Skeletal muscle satellite cell (primary cell): Measurements from ENCODE around the gene NTN1.

Experiments used
- H3K27me3 ChIP-seq: 2 replicates; pipeline ENCODE4 v1.7.0; 2013; ENCODE audit warnings: low read length; ENCODE audit not compliant: control insufficient read depth, insufficient read depth
- H3K36me3 ChIP-seq: 2 replicates; pipeline ENCODE4 v1.7.0; 2013; ENCODE audit warnings: mild to moderate bottlenecking, control low read depth, low read length; ENCODE audit not compliant: insufficient read depth
- H3K4me1 ChIP-seq: 2 replicates; pipeline ENCODE4 v1.7.0; 2013; ENCODE audit warnings: low read length; ENCODE audit not compliant: control insufficient read depth, insufficient read depth
- H3K4me2 ChIP-seq: 2 replicates; pipeline ENCODE4 v1.7.0; 2013; ENCODE audit warnings: mild to moderate bottlenecking, low read length
- H3K4me3 ChIP-seq: 2 replicates; pipeline ENCODE4 v1.7.0; 2013; ENCODE audit warnings: low read length
- H3K9ac ChIP-seq: 2 replicates; pipeline ENCODE4 v1.7.0; 2013; ENCODE audit warnings: mild to moderate bottlenecking, low read depth, low read length, moderate library complexity
- H3K9me3 ChIP-seq: replicated peaks from 2 replicates; pipeline ENCODE4 v1.7.0; 2013; ENCODE audit warnings: mild to moderate bottlenecking, control low read depth, low read length

The NTN1 gene

DNA sequence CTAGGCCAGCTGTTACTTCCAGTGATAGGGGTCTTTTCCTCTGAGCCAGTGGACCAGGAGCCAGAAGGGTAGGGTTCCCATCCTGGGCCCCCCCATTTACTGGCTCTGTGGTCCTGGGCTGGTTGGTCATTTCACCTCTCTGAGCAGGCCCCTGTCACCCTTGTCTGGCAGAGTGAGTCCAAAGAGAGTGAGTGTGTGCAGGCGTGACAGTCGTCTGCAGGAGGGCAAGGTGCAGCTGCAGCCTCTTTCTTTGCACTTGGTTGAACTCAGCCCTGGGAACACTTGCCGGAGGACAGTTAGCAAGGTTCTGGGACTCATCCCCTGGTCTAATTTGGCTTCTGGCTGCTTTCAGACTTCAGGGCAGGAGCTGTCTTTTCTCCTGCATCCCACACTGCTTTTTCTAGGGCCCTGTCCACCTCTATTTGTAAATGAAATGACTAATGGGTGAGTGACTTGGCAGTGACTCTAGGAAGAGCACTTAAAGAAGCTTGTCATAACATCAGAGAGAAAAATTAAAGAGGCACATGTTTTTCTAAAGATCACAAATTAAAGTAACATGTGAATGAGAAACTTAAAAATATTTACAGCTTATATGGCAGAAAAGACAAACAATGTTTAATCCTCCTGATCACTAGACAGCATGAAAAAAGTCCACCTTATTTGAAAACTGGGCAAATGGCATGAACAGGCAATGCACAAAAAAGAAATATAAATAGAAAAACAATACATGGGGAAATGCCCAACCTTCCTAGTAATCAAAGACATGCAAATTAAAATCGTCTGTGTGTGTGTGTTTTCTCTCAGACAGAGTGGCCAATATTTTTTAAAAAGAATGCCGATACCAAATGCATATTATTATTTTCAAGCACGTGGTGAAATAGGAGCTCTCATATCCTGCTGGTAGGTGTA is 137.5 kb downstream of the NTN1 start:
- Histone ChIP-seq H3K36me3 (no peaks in the 10 kb centered on the region), H3K4me3 (no peak overlapping the region), H3K4me2 (no peak overlapping the region), H3K27me3 (no peaks in the 10 kb centered on the region), H3K9me3 (no peaks in the 10 kb centered on the region), H3K9ac (no peak overlapping the region), H3K4me1 (no peaks in the 10 kb centered on the region)

DNA sequence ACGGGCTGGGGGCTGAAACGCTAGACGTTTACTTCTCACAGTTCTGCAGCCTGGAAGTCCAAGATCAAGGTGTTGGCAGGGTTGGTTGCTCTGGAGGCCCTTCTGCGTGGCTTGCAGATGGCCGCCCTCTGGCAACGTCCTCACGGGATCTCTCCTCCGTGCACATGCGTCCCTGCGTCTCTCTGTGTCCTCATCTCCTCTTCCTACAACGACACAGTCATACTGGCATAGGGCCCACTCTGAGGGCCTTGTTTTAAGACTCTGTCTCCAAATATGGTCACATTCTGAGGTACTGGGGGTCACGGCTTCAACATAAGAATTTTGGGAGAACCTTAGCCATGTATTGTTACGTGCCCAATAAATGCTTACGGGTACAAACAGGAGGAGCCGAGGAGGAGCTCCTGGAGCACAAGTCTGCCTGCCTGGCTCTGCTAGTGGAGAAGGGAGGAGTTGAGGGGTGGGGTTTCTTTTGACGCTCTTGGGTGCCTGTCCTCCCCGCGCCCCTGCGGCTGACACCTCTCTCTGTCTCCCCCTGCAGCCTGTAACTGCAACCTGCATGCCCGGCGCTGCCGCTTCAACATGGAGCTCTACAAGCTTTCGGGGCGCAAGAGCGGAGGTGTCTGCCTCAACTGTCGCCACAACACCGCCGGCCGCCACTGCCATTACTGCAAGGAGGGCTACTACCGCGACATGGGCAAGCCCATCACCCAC is 141.1 kb downstream of the NTN1 start:
- Histone ChIP-seq H3K9ac (no peak overlapping the region), H3K4me2 (no peak overlapping the region), H3K4me3 (no peak overlapping the region), H3K36me3 (no peaks in the 10 kb centered on the region), H3K9me3 (no peaks in the 10 kb centered on the region), H3K27me3 (no peaks in the 10 kb centered on the region), H3K4me1 (no peaks in the 10 kb centered on the region)

DNA sequence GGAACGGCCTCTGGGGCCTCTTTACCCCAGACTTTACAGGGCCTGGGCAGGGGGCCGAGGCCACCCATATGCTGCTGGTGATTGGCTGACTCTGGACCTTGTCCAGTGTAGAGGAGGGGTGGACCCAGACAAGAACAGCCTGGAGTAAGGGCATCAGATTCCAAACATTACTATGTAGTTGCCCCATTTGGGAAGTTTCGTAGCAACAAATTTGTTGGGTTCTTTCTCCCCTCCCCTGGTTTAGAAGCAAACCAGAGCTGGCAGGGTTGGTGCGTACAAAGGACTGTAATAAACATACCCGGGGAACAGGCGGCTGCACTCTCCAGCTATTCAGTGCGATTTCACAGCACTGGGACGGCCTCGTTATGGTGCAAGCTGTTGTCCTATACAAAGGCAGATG is 145.5 kb downstream of the NTN1 start:
- H3K9me3 ChIP-seq = no peaks in the 10 kb centered on the region
- H3K4me1 ChIP-seq = no peaks in the 10 kb centered on the region
- H3K4me3 ChIP-seq = no peak overlapping the region
- H3K27me3 ChIP-seq = no peaks in the 10 kb centered on the region
- H3K4me2 ChIP-seq = no peak overlapping the region
- no peaks in the 10 kb centered on the region for H3K36me3 ChIP-seq
- no peak overlapping the region for H3K9ac ChIP-seq

GRCh38 chr17:9167379-9167778 is 146.1 kb downstream of the NTN1 start:
- Histone ChIP-seq H3K36me3 (no peaks in the 10 kb centered on the region), H3K4me1 (no peaks in the 10 kb centered on the region), H3K9ac (no peak overlapping the region), H3K27me3 (no peaks in the 10 kb centered on the region), H3K9me3 (no peaks in the 10 kb centered on the region), H3K4me2 (no peak overlapping the region), H3K4me3 (no peak overlapping the region)

DNA sequence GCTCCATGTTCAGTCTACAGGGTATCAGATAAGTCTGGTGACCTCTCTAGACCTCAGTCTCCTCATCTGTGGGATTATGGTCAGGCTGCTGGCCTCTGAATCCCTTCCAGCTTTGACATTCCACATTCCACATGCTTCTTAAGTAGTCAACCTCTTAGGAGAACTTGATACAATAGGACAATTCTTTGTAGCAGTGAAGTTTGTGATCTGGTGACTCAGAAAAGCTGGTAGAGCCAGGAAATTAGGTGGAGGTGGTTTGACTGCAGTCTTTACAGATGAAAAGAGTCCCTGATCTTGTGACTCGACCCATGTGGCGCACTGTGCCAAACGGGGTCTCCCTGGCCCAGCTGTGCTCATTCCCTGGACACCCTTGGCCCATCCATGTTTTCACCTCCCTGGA is 147.8 kb downstream of the NTN1 start:
- Histone ChIP-seq H3K36me3 (no peaks in the 10 kb centered on the region), H3K9ac (no peak overlapping the region), H3K9me3 (no peaks in the 10 kb centered on the region), H3K4me1 (no peaks in the 10 kb centered on the region), H3K4me3 (no peak overlapping the region), H3K27me3 (no peaks in the 10 kb centered on the region), H3K4me2 (no peak overlapping the region)

DNA sequence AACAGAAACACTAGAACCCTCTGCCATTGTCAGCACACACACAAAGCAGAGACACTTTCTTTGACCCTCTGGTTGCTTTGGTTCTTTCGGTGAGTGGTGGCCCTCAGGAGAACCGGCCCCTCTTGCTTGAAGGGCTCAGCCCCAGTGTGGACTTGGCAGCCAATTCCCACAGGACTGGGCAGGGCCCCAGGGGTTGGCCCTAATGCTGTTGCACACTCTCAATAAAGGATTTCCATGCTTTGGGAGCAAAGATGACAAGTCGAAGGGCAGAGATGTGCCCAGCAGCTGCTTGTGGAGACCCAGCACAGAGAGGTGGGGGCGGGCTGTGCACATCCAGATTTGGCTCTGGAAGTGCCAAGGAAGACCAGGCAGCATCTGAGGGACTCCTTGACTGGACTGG is 149.0 kb downstream of the NTN1 start:
- Histone ChIP-seq H3K36me3 (no peaks in the 10 kb centered on the region), H3K4me2 (no peak overlapping the region), H3K27me3 (no peaks in the 10 kb centered on the region), H3K4me3 (no peak overlapping the region), H3K4me1 (no peaks in the 10 kb centered on the region), H3K9me3 (no peaks in the 10 kb centered on the region), H3K9ac (no peak overlapping the region)

DNA sequence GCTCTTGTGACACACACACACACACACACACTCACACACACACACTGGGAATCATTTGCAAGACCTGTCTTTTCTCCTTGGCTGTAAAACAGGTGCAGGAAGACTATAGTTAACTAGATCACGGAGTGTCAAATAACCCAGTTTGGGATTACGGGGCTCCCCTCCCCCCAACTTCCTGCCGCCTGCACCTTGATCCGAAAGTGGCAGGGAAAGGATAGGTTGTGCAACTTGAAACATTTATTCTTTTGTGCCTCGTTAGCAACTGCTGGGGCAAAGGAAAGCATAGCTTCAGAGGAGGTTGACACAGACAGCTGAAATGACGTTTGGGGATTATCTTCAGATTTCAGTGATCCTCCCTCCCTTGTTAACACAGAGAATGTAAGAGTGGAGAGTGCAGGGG is 149.5 kb downstream of the NTN1 start:
- no peak overlapping the region for H3K4me3 ChIP-seq
- no peak overlapping the region for H3K4me2 ChIP-seq
- H3K4me1 ChIP-seq = no peaks in the 10 kb centered on the region
- no peaks in the 10 kb centered on the region for H3K9me3 ChIP-seq
- H3K9ac ChIP-seq = no peak overlapping the region
- no peaks in the 10 kb centered on the region for H3K27me3 ChIP-seq
- no peaks in the 10 kb centered on the region for H3K36me3 ChIP-seq

GRCh38 chr17:9173386-9173983 is 152.2 kb downstream of the NTN1 start:
- Histone ChIP-seq H3K27me3 (peaks cover 7% of the 10 kb centered on the region), H3K4me3 (no peak overlapping the region), H3K9ac (no peak overlapping the region), H3K4me2 (no peak overlapping the region), H3K36me3 (no peaks in the 10 kb centered on the region), H3K9me3 (no peaks in the 10 kb centered on the region), H3K4me1 (no peaks in the 10 kb centered on the region)

DNA sequence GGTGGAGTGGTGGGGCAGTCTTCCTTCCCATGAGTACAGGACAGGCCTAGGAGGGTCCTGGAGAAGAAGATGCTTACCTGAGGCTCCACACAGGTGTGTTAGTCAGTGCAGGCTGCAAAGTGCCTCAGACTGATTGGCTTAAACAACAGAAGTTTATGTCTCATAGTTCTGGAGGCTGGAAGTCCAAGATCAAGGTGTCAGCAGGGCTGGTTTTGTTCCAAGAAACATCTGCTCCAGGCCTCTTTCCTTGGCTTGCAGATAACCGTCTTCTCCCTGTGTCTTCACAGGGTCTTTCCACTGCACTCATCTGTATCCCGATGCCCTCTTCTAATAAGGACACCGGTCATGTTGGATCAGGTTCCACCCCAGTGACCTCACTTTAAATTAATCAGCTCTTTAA is 153.0 kb downstream of the NTN1 start:
- no peaks in the 10 kb centered on the region for H3K36me3 ChIP-seq

DNA sequence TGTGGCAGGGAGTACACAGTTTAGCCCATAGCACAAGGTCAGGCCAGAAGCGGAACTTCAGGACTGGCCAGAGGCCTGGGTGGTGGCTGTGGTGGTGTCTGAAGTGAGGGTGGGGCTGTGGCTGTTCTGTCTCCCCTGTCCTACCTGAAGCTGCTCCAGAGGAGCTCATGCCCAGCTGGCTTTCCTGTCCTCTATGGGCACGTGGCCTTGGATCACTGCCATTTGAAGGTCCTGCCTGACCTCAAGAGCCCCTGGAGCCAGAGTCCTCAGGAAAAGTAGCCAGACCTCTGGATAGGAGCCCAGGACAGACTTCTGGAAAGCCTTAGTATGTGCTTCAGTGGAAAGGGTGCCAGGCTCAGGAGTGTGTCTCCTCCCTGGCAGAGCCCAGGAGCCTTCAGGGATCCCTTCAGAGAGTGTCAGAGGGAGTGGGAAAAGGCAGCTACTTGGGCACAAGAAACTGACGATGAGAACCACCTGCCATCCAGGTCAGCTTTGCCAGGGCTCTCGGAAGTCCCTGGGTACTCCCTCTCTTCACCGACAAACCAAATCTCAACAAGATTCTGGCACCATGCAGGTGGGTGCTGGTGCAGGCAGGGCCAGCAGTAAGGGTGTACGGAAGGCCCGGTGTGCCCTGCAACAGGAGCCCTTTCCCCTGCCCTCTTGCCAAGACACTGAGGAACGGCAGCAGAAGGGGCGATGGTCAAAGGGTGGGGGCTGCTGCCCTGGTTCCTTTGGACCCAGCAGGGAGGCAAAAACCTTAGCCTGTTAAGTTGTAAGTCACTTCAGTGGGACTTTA is 153.7 kb downstream of the NTN1 start:
- H3K9me3 ChIP-seq = no peaks in the 10 kb centered on the region
- H3K4me2 ChIP-seq = no peak overlapping the region
- no peak overlapping the region for H3K9ac ChIP-seq
- H3K27me3 ChIP-seq = peaks cover 7% of the 10 kb centered on the region
- no peaks in the 10 kb centered on the region for H3K36me3 ChIP-seq
- no peak overlapping the region for H3K4me3 ChIP-seq
- no peaks in the 10 kb centered on the region for H3K4me1 ChIP-seq

More for the DNA sequence above, 153.0 kb downstream of the NTN1 start:
- Histone ChIP-seq H3K4me1 (no peaks in the 10 kb centered on the region), H3K9ac (no peak overlapping the region), H3K4me3 (no peak overlapping the region), H3K4me2 (no peak overlapping the region), H3K9me3 (no peaks in the 10 kb centered on the region), H3K27me3 (peaks cover 7% of the 10 kb centered on the region)
